ENCODE measurements around the gene GGTLC2.
"Not testable (repeated sequence)": the region's sequence is repeated elsewhere in the genome, so short reads cannot be mapped to it uniquely, and the experiment has no call there.

Gene GGTLC2

DNA sequence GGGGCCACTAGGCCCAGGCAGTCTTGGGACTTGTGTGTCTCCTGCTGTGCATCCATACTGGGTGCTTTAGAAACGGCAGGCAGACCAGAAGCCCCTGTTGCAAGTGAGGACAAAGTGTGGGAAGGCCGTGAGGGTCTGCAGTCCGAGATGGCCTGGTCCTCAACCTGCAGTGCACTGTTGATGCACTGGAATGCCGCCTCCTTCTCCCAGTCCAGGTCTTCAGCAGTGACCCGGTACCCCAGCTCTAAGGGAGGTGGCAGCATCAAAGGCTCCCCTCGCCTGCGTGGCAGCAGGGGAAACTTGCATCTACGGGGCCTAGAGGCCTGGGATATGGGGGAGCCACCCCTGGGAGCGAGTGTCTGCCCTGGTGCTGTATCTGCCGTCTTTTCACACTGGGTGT, 2.2 kb upstream of the GGTLC2 start:
- not testable (repeated sequence) for DNase-seq

- DNase-seq: not testable (repeated sequence)
Observed at GRCh38 chr22:22645969-22646368, 1.6 kb downstream of the GGTLC2 start.

DNA sequence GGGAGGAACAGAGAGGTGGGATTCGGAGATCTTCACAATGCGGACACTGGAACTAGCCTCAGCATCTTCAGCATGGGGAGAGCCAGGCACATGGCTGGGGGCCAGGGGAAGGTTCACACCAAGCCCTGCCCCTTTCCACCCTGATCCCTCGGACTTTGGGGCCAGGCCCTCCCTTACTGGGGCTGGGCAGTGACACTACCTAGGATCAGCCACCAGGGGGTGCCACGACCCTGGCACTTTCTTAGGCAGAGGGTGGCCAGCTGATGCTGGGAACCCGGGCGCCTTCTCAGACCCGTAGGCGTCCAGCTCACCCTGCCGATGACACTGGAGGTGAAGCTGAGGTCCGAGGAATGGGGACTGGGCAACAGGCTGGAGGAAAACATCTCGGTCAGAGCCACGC, 3.5 kb downstream of the GGTLC2 start:
- not testable (repeated sequence) for DNase-seq

GRCh38 chr22:22648863-22649536, 4.6 kb downstream of the GGTLC2 start:
- DNase-seq: not testable (repeated sequence)

GRCh38 chr22:22649761-22650160, 5.3 kb downstream of the GGTLC2 start:
- DNase-seq: not testable (repeated sequence)

DNA sequence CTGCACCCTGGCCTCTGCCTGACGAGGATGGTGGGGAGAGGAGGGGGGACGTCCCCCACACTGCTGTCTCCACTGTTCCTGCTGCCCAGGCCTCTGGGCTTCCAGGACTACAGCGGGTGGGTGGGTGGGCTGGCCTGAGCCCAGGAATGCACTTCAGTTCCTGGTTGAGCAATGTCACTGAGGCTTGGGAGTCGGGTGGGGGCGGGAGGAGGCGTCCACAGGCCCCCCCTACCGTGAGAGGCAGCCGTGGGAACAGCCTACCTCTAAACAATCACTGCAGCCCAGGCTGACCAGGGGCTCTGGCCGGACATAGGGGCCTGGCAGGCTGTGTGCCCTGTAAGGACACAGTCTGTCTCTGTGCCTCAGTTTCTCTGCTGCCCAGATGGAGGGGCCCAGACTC, 6.0 kb downstream of the GGTLC2 start:
- DNase-seq: not testable (repeated sequence)

DNA sequence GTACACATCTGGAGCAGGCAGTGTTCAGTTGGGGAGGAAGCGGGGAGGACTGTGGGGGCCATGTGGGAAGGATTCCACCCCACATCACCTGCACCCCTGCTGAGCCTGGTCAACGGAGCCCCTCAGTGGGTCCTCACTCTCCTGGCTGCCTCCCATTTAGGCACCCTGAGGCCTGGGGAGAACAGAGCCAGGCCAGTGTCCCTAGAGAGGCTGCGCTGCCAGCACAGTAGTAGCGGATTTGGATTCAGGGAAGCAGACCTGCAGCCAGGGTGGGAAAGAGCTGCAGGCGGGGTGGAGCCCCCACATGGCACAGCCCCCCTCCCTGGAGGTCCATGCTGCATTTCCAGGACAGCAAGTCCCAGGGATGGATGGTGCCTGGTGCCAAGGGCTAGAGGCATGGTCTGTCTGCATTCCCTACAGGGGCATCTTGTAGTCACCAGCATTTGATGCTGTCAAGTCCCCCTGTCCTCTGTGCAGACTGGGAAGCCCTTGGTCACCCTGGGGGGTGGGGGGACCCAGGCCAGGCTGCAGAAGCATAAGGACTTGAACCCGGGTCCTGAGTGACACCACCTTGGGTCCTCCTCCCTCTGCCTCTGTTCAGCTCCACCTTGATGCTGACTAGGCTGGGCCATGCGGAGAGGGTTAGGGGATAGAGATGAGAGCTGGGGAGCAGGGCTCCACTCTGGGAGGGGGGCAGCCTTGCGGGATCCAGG, 6.5 kb downstream of the GGTLC2 start:
- not testable (repeated sequence) for DNase-seq

DNA sequence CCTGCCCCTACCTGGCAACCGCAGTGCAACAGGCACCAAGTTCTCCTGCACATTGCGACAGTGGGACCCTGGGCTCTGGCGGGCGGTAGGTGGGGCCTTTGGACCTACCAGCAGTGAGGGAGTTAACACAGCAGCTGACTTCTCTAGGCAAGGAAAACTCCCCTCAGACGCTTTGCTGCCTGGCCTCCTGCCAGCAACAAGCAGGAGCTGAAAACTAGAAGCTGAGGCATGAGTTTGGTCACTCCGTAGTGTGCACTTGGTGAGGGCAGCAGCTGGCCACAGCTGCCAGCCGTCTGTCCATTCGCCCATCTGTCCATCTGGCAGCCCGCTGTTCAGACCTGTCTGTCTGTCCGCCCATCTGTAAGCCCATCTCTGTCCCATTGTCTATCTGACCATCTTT, 7.2 kb downstream of the GGTLC2 start:
- not testable (repeated sequence) for DNase-seq

DNA sequence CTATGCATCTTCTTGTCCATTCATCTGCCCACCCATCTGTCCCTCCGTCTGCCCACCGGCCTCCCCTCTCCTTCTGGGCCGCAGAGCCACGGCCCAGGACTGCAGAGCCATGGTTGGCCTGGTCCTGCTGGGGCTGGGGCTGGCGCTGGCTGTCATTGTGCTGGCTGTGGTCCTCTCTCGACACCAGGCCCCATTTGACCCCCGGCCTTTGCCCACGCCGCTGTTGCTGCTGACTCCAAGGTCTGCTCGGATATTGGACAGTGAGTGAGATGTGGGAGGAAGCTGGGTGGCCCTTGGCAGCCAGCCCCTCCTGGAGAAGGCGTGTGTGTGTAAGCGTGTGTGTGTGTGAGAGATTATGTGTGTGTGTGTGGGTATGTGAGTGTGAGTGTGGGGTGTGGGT, 7.7 kb downstream of the GGTLC2 start:
- DNase-seq: not testable (repeated sequence)

DNA sequence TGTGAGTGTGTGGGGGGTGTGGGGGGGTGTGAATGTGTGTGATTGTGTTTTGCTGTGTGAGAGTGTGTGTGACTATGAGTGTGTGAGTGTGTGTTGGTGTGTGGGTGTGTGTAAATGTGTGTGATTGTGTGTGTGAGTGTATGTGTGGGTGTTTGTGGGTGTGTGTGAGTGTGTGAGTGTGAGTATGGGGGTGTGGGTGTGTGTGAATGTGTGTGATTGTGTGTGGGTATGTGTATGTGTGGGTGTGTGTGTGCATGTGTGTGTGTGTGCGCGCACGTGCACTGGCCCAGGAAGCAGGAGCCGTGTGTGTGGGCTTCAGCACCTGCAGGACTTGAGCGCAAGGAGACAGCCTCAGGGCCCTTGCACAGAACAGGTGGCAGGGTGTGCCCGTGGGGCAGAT, 8.2 kb downstream of the GGTLC2 start:
- DNase-seq: not testable (repeated sequence)

GRCh38 chr22:22653677-22654381, 9.4 kb downstream of the GGTLC2 start:
- DNase-seq: not testable (repeated sequence)

- DNase-seq: no peak
Observed at GRCh38 chr22:22655452-22656290, 11.3 kb downstream of the GGTLC2 start.

- DNase-seq: no peak
Observed at GRCh38 chr22:22657712-22658111, 13.3 kb downstream of the GGTLC2 start.

- no peak for DNase-seq
Observed at GRCh38 chr22:22661275-22661674, 16.9 kb downstream of the GGTLC2 start.

DNA sequence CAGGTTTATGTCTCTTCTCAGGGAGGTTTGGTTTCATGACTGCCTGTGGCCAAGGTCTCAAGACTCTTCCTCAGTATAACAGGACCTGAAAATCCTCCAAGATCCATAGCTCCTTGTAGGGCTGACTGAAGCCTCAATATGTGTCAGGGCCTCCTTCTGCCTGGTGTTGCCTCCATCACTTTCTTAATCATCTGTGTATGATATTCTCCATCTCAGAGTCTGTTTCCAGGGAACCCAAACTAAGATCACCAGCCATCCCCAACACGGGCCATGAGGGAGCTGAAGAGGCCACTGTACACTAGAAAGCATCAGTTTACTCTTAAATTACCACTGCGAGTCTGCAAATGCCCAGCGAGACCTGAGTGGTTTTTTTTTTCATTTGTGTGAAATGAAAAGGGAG, 17.7 kb downstream of the GGTLC2 start:
- no peak for DNase-seq

- DNase-seq: no peak
Observed at GRCh38 chr22:22663861-22664800, 19.7 kb downstream of the GGTLC2 start.

GRCh38 chr22:22666307-22667091, 22.1 kb downstream of the GGTLC2 start:
- no peak for DNase-seq

GRCh38 chr22:22667966-22668880, 23.8 kb downstream of the GGTLC2 start:
- no peak for DNase-seq

DNA sequence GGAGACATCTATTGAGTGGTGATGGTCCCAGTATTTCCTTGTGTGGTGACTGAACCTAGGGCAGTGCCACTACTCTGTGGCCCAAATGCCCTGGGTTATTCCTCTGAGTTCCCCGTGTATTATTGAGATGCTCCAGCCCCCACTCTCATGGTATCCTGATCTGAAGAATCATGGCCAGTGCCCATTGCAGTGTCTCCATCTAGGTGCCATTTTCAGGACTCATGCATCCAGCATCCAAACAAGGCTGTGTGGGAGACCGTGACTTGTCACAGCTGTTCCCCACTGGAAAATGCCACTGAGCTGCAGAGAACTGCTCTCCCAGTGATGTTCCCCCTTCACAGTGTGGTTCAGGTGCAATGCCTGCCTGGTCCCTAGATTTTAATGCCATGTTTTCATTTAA, 24.7 kb downstream of the GGTLC2 start:
- no peak for DNase-seq
